ENCODE data around the gene RPL36A. TPM values are rescaled to one million over a fixed set of nuclear protein-coding genes. Genes with fewer than 3 reads are reported as not detected.

RPL36A gene
- total and polyA plus RNA-seq, 10 of the 15 experiments (the other 5 are each of a cell fraction or from before 2014, with no cell fraction given) = 425 to 4,528 (median 3,270) TPM

DNA sequence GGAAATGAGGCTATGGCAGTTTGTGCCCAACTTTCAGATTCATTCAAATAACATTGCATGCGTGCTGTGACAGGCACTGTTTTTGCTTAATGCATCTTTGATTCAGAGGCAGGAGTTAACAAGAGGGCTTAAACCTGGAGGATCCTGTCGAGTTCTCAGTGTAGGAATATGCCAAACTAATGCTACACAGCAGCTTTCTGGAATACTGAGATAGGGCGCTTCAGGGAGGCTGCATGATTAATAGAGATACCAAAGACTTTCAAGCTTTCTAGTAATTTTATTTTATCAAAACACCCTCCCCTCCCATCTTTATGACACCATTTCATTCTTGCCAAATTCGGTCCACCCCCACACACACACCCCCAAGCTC lies 41.6 kb upstream of the RPL36A start:
- Histone ChIP-seq H3K4me1 (ENCODE audit: control insufficient read depth, insufficient read depth, low read length) (0 out of 2 replicates have a peak, but pooled peaks cover 3% of the 10 kb centered on the region), H3K4me3 (peak overlapping the region; percentile 87; the same call in 1 of the 2 replicates), H3K27ac (ENCODE audit: control insufficient read depth, insufficient read depth) (peak overlapping the region; percentile 72), H3K27me3 (replicated peaks in 1 of 2; ENCODE audit: control insufficient read depth in 2 of 2, insufficient read depth in 2 of 2, low read length in 1 of 2) (no peaks in the 10 kb centered on the region), H2AFZ (ENCODE audit: control insufficient read depth, low read depth, low read length) (peak overlapping the region; percentile 89), H4K20me1 (ENCODE audit: control insufficient read depth, insufficient read depth) (no peaks in the 10 kb centered on the region), H3K9me3 (replicated peaks; ENCODE audit: control insufficient read depth, insufficient read depth, low read length) (no peaks in the 10 kb centered on the region), H3K36me3 (ENCODE audit: control insufficient read depth in 2 of 2, insufficient read depth in 2 of 2, low read length in 1 of 2) (peaks cover 0 to 9% of the 10 kb centered on the region in 2 experiments; a peak in 1 of 4 replicates), H3K4me2 (ENCODE audit: control insufficient read depth, insufficient read depth) (peak overlapping the region; percentile 62), H3K9ac (ENCODE audit: control insufficient read depth, insufficient read depth, low read length) (peak overlapping the region; percentile 79), H3K79me2 (ENCODE audit: control insufficient read depth, insufficient read depth, low read length) (peaks cover 25% of the 10 kb centered on the region)
- no TSS peak for BruUV-seq (replicated peaks)
- ChIA-PET RAD21 (ENCODE audit: unreplicated experiment) (interaction anchor here (1.4 to 1.9 kb wide), 3 partner anchors 35 to 47 kb away, joined by 4 to 11 read pairs (median 4); partner anchors contain the start of gene RPL36A), CTCF (interaction anchor here (1.4 to 2.1 kb wide), 2 partner anchors 35 to 42 kb away, joined by 3 to 9 read pairs; partner anchors contain the start of gene RPL36A), SMC1A (ENCODE audit: uncharacterized antibody, unreplicated experiment) (interaction anchor here (0.7 to 1.9 kb wide), 6 partner anchors 9 to 451 kb away, joined by 3 to 8 read pairs (median 5); partner anchors contain the start of gene RPL36A), POLR2A (interaction anchor here (0.5 to 3.1 kb wide), 9 partner anchors 9 to 354 kb away, joined by 3 to 12 read pairs (median 3); partner anchors contain the start of gene RPL36A)
- 19% methylated on average over 4 of the region's 4 CpGs for WGBS (ENCODE audit: insufficient coverage, insufficient replicate concordance, low lambda C conversion rate, missing lambda C conversion rate)
- TF ChIP-seq, protein P1, sequence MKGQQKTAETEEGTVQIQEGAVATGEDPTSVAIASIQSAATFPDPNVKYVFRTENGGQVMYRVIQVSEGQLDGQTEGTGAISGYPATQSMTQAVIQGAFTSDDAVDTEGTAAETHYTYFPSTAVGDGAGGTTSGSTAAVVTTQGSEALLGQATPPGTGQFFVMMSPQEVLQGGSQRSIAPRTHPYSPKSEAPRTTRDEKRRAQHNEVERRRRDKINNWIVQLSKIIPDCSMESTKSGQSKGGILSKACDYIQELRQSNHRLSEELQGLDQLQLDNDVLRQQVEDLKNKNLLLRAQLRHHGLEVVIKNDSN (IDR thresholded peaks at IDR 0.05; ENCODE audit: borderline replicate concordance, extremely low read length, insufficient read depth, low read depth, low read length) = no peak
- TF ChIP-seq CUX1 (IDR thresholded peaks at IDR 0.05; ENCODE audit: insufficient replicate concordance, low read depth, low read length) (no peak), KLF5 (IDR thresholded peaks at IDR 0.05; ENCODE audit: partially characterized antibody) (no peak), ZBTB33 (IDR thresholded peaks at IDR 0.05) (no peak), SMC3 (IDR thresholded peaks at IDR 0.05; ENCODE audit: borderline replicate concordance, low read length) (no peak), YBX1 (IDR thresholded peaks at IDR 0.05) (no peak), IRF4 (IDR thresholded peaks at IDR 0.05; ENCODE audit: low read depth, low read length) (no peak), RAD21 (IDR thresholded peaks at IDR 0.05; ENCODE audit: insufficient read depth, low read depth, low read length) (no peak)
- TF ChIP-seq, protein P2, sequence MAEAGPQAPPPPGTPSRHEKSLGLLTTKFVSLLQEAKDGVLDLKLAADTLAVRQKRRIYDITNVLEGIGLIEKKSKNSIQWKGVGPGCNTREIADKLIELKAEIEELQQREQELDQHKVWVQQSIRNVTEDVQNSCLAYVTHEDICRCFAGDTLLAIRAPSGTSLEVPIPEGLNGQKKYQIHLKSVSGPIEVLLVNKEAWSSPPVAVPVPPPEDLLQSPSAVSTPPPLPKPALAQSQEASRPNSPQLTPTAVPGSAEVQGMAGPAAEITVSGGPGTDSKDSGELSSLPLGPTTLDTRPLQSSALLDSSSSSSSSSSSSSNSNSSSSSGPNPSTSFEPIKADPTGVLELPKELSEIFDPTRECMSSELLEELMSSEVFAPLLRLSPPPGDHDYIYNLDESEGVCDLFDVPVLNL (IDR thresholded peaks at IDR 0.05; ENCODE audit: low read depth, low read length) = no peak
- no peak for ATAC-seq
- intact Hi-C loops (cut with micrococcal nuclease; ENCODE audit: unreplicated experiment) = loop anchor here (5.0 kb wide), 1 partner anchor 38 kb away; the partner anchor contains the start of gene BTK
- DNase-seq (ENCODE audit: low read depth, low spot score) = no peak
- in situ Hi-C loops (cut with MboI) = no loop called here
- no peak for FAIRE-seq

Data from GM12878 (cell line).